Spleen (tissue), 11 donors: Measurements from ENCODE around the gene ZNF709. TPM values are rescaled to one million over a fixed set of nuclear protein-coding genes. Genes with fewer than 3 reads are reported as not detected.
"Not testable (repeated sequence)": the region's sequence is repeated elsewhere in the genome, so short reads cannot be mapped to it uniquely, and the experiment has no call there.

Experiments
- DNase-seq: peaks from one replicate; pipeline ENCODE4 v3.0.0-alpha.2; 2020
- H3K27ac ChIP-seq, 8 donors: fragments of 200-600 bp; sonication (generic) in 7 of 8; 1 replicate in 4 of 8; 2 replicates in 4 of 8; pipeline versions ENCODE4 v1.5.0 to v1.8.0; 2016 to 2021; ENCODE audit warnings: inconsistent platforms in 4 of 8, mild to moderate bottlenecking in 4 of 8, moderate library complexity in 1 of 8
- H3K27me3 ChIP-seq, 7 donors: fragments of 200-600 bp; sonication (generic) in 6 of 7; replicated peaks in 1 of 7; 1 replicate in 4 of 7; 2 replicates in 3 of 7; pipeline versions ENCODE4 v1.5.0 to v1.8.0; 2016 to 2021; ENCODE audit warnings: inconsistent platforms in 3 of 7, mild to moderate bottlenecking in 1 of 7
- H3K36me3 ChIP-seq, 6 donors: fragments of 200-600 bp; sonication (generic) in 5 of 6; 1 replicate in 4 of 6; 2 replicates in 2 of 6; pipeline versions ENCODE4 v1.5.0 to v1.8.0; 2016 to 2021; ENCODE audit warnings: inconsistent platforms in 2 of 6
- H3K4me1 ChIP-seq, 6 donors: fragments of 200-600 bp; sonication (generic) in 5 of 6; 1 replicate in 3 of 6; 2 replicates in 3 of 6; pipeline versions ENCODE4 v1.5.0 to v1.8.0; 2016 to 2021; ENCODE audit warnings: inconsistent platforms in 3 of 6
- H3K4me3 ChIP-seq, 8 donors: fragments of 200-600 bp; sonication (generic) in 7 of 8; 1 replicate in 4 of 8; 2 replicates in 4 of 8; pipeline versions ENCODE4 v1.5.0 to v1.8.0; 2016 to 2021; ENCODE audit warnings: inconsistent platforms in 4 of 8, mild to moderate bottlenecking in 4 of 8, moderate library complexity in 2 of 8
- H3K9me3 ChIP-seq, 8 donors: fragments of 200-600 bp; sonication (generic) in 7 of 8; 1 replicate in 4 of 8; 2 replicates in 4 of 8; pipeline versions ENCODE4 v1.5.0 to v1.8.0; 2016 to 2021; ENCODE audit warnings: inconsistent platforms in 4 of 8
- POLR2A ChIP-seq, 3 donors: fragments of 450-650 bp; IDR thresholded peaks; one replicate each; pipeline ENCODE4 v1.5.1; 2017; ENCODE audit warnings: antibody characterized with exemption in 3 of 3, mild to moderate bottlenecking in 1 of 3
- POLR2AphosphoS5 ChIP-seq, 3 donors: sonication (generic); formaldehyde crosslinking; IDR thresholded peaks; one replicate each; pipeline ENCODE4 v1.5.1; 2017; ENCODE audit warnings: antibody characterized with exemption in 3 of 3
- WGBS, 5 donors: extraction: QIAGEN DNeasy Blood & Tissue Kit in 3 of 5; methylation state at CpG; one replicate each; pipeline versions ENCODE4 v1.1.5 to v1.1.7; 2013 to 2018; 5-methylcytosine and 5-hydroxymethylcytosine counted together
- intact Hi-C: fragments of 100-400 bp; cut with DNase I; formaldehyde crosslinking; loops from one replicate; pipeline ENCODE4 v1.15.0; 2023; ENCODE audit warnings: low total_unique reads
- polyA plus RNA-seq, 3 donors: library from polyadenylated mRNA; stranded (reverse); fragments of 200-250 nt; gene quantifications; one replicate each; pipeline ENCODE4 v1.2.1, GENCODE V29; 2013
- total RNA-seq, 7 donors: library from RNA; depleted of rRNA in 3 of 7; stranded (reverse); fragments of >200 nt in 3 of 7; fragmentation: NEBNext Ultra II Directional in 4 of 7; extraction: Animal tissue kit (Norgen Biotek cat#: 25700) in 4 of 7; gene quantifications; one replicate each; pipeline versions ENCODE4 v1.1.0 to v1.2.1, GENCODE V29; 2016 to 2021
- TF ChIP-seq, protein P1 (sequence below), 11 experiments: fragments of 200-600 bp in 7 of 11; fragments of 450-650 bp in 4 of 11; sonication (generic) in 4 of 11; IDR thresholded peaks in 8 of 11; conservative IDR thresholded peaks in 3 of 11; 1 replicate in 7 of 11; 2 replicates in 4 of 11; pipeline versions ENCODE4 v1.4.0 to v1.8.0; 2016 to 2021; ENCODE audit warnings: antibody characterized with exemption in 11 of 11, inconsistent platforms in 4 of 11, mild to moderate bottlenecking in 1 of 11
- donor health status: healthy with polysubstance abuse.
- donor health status: DM: no; HTN: no; CAD: no; lungs with moderate emphysema.
- donor health status: DM: no; HTN: no; CAD: no.
- donor health status: Bipolar disorder and iron deficiency.
- donor health status: healthy.
- donor health status: DM: no; HTN: no; CAD: no.
- donor health status: DM: yes; HTN: yes; CAD: no.

The ZNF709 gene
- total and polyA plus RNA-seq, 10 donors, result 1.1 to 6.8 (median 4.0) TPM

DNA sequence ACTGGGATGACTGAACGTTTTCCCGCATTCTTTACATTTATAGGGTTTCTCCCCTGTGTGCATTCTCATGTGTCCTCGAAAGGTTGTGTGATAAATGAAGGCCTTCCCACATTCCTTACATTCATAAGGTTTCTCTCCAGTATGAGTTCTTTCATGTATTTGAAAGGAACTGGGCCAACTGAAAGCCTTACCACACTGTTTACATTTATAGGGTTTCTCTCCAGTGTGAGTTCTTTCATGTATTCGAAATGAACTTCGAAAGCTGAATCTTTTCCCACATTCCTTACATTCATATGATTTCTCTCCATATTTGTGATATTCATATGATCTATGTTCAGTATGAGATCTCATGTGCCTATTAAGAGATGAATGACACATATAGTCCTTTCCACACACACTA lies 19.4 kb downstream of the ZNF709 start:
- DNase-seq, result no peak
- intact Hi-C loops, result no loop called here
- TF ChIP-seq, protein P1, sequence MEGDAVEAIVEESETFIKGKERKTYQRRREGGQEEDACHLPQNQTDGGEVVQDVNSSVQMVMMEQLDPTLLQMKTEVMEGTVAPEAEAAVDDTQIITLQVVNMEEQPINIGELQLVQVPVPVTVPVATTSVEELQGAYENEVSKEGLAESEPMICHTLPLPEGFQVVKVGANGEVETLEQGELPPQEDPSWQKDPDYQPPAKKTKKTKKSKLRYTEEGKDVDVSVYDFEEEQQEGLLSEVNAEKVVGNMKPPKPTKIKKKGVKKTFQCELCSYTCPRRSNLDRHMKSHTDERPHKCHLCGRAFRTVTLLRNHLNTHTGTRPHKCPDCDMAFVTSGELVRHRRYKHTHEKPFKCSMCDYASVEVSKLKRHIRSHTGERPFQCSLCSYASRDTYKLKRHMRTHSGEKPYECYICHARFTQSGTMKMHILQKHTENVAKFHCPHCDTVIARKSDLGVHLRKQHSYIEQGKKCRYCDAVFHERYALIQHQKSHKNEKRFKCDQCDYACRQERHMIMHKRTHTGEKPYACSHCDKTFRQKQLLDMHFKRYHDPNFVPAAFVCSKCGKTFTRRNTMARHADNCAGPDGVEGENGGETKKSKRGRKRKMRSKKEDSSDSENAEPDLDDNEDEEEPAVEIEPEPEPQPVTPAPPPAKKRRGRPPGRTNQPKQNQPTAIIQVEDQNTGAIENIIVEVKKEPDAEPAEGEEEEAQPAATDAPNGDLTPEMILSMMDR (IDR thresholded peaks at IDR 0.05 in 8 of 11, conservative IDR thresholded peaks at IDR 0.05 in 3 of 11), result no peak
- no peak for TF ChIP-seq POLR2A (IDR thresholded peaks at IDR 0.05)
- H3K4me3 ChIP-seq, result no peak overlapping the region
- H3K9me3 ChIP-seq, result peaks cover 42 to 97% (median 95%) of the 10 kb centered on the region in 8 donors
- H3K27ac ChIP-seq, result no peak overlapping the region
- H3K4me1 ChIP-seq, result no peaks in the 10 kb centered on the region
- WGBS, 5 donors, result 76 to 99% (median 87%) methylated on average over 5 of the region's 5 CpGs
- peaks cover 16 to 76% (median 35%) of the 10 kb centered on the region in 6 donors for H3K36me3 ChIP-seq
- H3K27me3 ChIP-seq, result no peaks in the 10 kb centered on the region

DNA sequence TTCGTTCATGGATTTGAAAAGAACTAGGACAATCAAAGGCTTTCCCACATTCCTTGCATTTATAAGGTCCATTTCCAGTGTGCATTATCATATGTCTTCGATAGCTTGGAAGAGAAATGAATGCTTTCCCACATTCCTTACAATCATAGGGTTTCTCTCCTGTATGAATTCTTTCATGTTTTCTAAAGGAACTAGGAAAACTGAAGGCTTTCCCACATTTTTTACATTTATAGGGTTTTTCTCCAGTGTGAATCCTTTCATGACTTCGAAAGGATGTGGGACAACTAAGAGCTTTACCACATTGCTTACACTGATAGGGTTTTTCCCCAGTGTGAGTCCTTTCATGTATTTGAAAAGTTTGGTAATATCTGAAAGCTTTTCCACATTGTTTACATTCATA lies 19.8 kb downstream of the ZNF709 start:
- Histone ChIP-seq H3K36me3 (peaks cover 16 to 71% (median 34%) of the 10 kb centered on the region in 6 donors), H3K27me3 (no peaks in the 10 kb centered on the region), H3K9me3 (peaks cover 42 to 97% (median 95%) of the 10 kb centered on the region in 8 donors), H3K4me3 (no peak overlapping the region), H3K27ac (no peak overlapping the region), H3K4me1 (no peaks in the 10 kb centered on the region)
- DNase-seq, result no peak
- TF ChIP-seq, protein P1 (IDR thresholded peaks at IDR 0.05 in 8 of 11, conservative IDR thresholded peaks at IDR 0.05 in 3 of 11), result no peak
- TF ChIP-seq POLR2AphosphoS5 (IDR thresholded peaks at IDR 0.05) (no peak), POLR2A (IDR thresholded peaks at IDR 0.05) (no peak)
- intact Hi-C loops, result no loop called here
- WGBS, 5 donors, result 91 to 98% (median 94%) methylated on average over 3 of the region's 3 CpGs

DNA sequence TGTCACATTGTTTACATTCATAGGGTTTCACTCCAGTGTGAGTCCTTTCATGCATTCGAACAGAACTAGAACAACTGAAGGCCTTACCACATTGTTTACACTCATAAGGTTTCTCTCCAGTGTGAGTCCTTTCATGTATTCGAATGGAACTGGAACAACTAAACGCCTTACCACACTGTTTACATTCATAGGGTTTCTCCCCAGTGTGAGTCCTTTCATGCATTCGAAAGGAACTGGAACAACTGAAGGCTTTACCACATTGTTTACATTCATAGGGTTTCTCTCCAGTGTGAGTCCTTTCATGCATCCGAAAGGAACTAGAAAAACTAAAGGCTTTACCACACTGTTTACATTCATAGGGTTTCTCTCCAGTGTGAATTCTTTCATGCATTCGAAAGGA lies 20.5 kb downstream of the ZNF709 start:
- intact Hi-C loops, result not testable (repeated sequence)
- WGBS, 5 donors, result 94 to 100% (median 98%) methylated on average over 6 of the region's 6 CpGs

DNA sequence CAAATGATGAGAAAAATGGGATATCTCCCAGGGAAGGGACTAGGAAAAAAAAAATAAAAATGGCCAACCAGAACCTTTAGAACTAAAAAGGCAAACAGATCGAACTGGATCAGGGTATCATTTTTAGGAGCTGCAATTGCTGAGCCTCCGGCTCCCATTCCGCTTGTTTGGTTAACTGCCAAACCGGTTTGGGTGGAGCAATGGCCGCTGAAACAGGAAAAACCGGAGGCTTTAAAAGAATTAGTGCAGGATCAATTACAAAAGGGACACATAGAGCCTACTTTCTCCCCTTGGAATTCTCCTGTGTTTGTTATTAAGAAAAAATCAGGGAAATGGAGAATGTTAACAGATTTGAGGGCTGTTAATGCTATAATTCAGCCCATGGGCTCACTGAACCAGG lies 31.1 kb downstream of the ZNF709 start:
- no peak for DNase-seq
- H3K36me3 ChIP-seq, result peaks cover 0 to 2% (median 0%) of the 10 kb centered on the region in 6 donors
- no peaks in the 10 kb centered on the region for H3K27me3 ChIP-seq
- TF ChIP-seq POLR2AphosphoS5 (IDR thresholded peaks at IDR 0.05) (no peak), POLR2A (IDR thresholded peaks at IDR 0.05) (no peak)
- TF ChIP-seq, protein P1 (IDR thresholded peaks at IDR 0.05 in 8 of 11, conservative IDR thresholded peaks at IDR 0.05 in 3 of 11), result no peak
- WGBS, 5 donors, result 68 to 87% (median 72%) methylated on average over 6 of the region's 6 CpGs
- H3K4me3 ChIP-seq, result no peak overlapping the region
- intact Hi-C loops, result no loop called here
- H3K27ac ChIP-seq, result no peak overlapping the region
- peaks cover 0 to 100% (median 68%) of the 10 kb centered on the region in 8 donors for H3K9me3 ChIP-seq
- no peaks in the 10 kb centered on the region for H3K4me1 ChIP-seq

More for the DNA sequence above, 20.5 kb downstream of the ZNF709 start:
- H3K36me3 ChIP-seq, result peaks cover 16 to 68% (median 34%) of the 10 kb centered on the region in 6 donors
- not testable (repeated sequence) for H3K27ac ChIP-seq, H3K4me1 ChIP-seq, H3K4me3 ChIP-seq, DNase-seq, H3K27me3 ChIP-seq
- H3K9me3 ChIP-seq, result peaks cover 42 to 97% (median 93%) of the 10 kb centered on the region in 8 donors

GRCh38 chr19:12450844-12451243 lies 33.8 kb downstream of the ZNF709 start:
- no peak overlapping the region for H3K4me3 ChIP-seq
- intact Hi-C loops, result no loop called here
- DNase-seq, result no peak
- H3K27ac ChIP-seq, result no peak overlapping the region
- no peaks in the 10 kb centered on the region for H3K36me3 ChIP-seq
- TF ChIP-seq POLR2A (IDR thresholded peaks at IDR 0.05), result no peak
- TF ChIP-seq, protein P1 (IDR thresholded peaks at IDR 0.05 in 8 of 11, conservative IDR thresholded peaks at IDR 0.05 in 3 of 11), result no peak
- no peak for TF ChIP-seq POLR2AphosphoS5 (IDR thresholded peaks at IDR 0.05)
- H3K9me3 ChIP-seq, result peaks cover 0 to 89% (median 53%) of the 10 kb centered on the region in 8 donors
- H3K4me1 ChIP-seq, result no peaks in the 10 kb centered on the region
- no peaks in the 10 kb centered on the region for H3K27me3 ChIP-seq
- WGBS, 5 donors, result 74 to 96% (median 83%) methylated on average over 10 of the region's 10 CpGs
